GM21576 (cell line): Measurements from ENCODE around the gene PAPPA2.

Source experiments
- ATAC-seq: cut with Tn5 transposase; IDR thresholded peaks from one replicate; pipeline ENCODE4 v1.9.1; 2021; ENCODE audit warnings: mild to moderate bottlenecking, moderate library complexity; ENCODE audit not compliant: unreplicated experiment

Gene PAPPA2

DNA sequence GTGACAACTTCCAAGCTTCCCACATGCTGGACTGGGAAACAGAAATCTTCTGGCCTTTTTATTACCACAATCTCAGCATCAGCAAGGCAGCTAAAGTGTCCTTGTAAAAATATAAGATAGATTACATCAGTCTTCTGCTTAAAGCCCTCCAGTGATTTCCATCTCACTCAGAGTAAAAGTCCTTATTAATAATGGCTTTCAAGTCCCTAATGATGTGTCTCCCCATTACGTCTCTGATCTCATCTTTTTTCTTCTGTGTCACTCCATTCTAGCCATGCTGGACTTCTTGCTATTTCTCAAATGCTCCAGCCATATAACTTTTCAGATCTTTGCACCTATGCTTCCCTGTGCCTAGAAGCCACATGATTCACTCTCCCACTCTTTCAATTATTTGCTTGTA lies 22.1 kb downstream of the PAPPA2 start:
- no peak for ATAC-seq

DNA sequence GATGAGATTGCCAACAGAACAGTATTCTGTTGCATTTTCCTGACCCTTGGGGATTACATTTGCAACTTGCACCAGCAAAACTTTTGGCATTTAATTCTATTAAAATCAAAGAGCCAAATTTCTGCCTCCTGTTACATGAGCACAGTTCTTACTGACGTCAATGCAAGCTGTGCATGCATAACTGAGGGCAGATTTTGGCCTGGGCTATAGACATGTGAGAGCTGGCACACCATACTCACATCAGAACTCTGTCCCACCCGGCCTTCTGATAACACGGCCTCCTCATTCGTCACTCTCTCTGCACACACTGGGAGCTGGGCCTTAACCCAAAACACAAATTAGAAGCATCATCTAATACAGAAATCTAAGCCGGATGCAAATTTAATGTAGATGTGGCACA lies 31.5 kb downstream of the PAPPA2 start:
- ATAC-seq: no peak

DNA sequence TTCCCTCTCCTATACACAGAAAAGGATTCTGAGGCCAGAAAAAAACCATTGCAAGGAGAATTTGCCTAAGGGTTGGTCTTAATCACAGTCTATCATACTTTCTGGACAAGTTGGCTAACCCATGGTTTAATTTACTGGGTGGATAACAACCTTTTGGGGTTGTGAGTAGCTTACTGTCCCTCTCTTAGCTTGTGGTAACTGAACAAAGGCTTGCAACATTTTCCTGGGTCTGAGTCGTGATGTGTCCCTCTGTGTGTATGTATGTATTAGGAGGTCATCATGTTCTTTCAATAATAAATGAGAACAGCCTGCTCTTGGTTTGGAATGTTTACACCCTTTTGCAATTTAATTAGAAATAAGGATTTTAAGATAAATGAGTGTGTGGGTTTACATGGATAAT lies 36.7 kb downstream of the PAPPA2 start:
- ATAC-seq: no peak

DNA sequence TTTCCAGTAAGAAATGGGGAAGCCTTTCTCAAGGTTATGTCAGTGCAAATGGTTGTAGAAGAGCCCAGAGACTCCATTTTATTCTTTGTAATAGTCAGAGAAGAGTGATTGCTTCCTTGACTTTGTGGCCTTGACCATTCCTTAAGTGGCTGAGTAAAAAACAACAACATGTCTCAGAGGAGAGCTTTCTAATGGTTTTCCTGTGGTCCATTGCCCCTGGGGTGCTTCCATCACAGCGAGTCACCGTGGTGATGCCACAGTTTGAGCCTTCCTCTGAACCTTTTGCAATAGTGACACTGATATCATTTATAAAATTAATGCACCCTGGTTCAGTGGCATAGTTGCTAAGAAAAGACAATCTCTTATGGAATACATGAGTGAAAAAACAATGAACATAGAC lies 38.6 kb downstream of the PAPPA2 start:
- ATAC-seq: no peak

DNA sequence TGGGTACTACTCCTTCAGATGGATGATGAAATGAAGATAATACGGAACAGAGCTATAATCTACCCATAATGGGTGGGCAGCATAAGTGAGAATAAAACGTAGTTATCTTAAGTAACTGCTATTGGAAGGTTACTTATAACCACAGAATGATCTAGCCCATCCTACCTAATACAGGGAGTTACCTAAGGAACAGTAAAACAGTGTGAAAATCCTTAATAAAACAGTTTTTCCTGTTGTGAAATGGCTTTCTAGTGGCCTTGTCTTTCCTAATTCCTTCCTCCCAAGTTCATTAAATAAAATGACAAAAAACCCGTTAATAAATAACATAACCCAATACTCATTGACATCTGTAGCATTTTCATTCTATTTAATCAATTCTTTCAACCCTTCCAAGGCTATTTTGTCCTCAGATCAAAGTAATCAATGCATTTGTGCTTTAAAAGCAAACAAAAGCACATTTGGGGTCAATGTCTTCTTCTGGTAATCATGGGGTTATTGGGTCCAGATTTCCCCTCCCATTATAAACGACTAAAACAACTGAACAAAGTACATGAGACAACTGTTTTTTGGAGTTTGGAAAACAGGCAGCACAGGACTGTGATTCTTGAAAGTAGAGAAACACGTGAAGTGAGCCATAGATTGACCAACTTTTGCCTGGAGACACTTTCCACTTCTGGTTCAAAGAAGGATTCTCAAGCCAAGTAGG lies 42.0 kb downstream of the PAPPA2 start:
- no peak for ATAC-seq

DNA sequence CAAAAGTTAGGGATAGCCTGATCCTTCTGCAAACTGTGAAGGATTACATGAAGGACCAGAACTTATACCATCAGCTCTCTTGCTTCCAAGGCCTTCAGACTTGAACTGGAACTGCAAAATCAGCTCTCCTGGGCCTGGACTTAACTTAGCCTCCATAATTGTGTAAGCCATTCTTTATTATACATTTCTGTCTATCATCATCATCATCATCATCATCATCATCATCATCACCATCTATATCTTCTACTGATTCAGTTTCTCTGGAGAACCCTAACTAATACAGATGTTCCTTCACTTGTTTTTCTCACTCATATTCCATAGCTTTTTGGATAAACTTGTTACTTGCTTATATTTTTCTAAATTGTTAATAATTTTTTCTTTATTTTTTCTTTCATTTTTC lies 50.0 kb downstream of the PAPPA2 start:
- ATAC-seq: no peak

DNA sequence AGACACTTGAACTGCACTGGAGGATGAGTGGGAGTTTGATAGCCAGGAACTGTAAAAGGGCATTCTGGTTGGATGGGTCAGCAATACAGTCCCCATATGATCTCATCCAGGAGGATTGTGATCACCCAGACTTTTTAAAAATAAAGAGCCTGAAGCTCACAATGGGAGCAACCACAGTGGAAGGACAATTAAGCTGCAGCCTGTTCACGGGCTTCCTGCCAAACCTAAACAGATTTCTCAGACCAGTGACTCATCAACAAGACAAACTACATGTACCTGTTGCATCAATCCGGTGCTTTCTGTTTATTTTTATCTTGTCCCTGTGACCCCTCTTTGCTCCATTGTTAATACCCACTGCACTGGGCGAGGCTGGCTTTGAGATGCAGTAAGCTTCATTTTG lies 52.3 kb downstream of the PAPPA2 start:
- ATAC-seq: no peak

DNA sequence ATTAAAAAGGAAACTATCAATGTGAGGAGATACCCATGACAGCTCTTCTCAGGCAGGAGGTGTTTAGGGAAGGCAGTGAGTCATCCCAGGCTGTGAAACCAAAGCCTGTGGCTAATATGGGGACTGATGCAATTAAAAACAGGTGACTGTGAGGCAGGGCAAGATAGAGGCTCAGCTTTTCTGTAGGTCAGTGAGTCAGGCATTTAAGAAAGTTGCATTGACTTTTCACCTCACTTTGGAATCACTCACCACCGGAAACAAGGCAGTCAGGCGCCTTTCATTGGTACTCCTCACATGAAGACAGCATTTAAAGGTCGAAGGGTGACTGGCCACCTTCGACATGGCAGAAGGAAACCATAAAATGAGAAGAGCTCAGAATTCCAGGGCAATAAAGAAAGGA lies 54.5 kb downstream of the PAPPA2 start:
- ATAC-seq: no peak

DNA sequence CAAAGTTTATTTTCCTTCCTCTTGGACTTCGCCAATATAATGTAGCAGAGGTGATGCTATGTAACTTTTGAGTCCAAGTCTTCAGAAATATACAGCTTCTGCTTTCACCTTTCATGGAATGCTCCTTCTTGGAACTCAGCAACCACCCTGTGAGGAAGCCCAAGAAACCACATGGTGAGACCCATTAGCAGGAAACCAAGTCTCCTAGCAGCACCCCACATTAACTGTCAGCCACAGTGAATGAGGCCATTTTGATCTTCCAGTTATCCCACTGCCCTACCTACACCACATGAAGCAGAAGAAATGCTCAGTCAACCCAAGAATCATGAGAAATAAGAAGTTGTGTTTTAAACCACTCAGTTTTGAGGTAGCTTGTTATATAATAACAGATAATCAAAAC lies 58.2 kb downstream of the PAPPA2 start:
- ATAC-seq: no peak

DNA sequence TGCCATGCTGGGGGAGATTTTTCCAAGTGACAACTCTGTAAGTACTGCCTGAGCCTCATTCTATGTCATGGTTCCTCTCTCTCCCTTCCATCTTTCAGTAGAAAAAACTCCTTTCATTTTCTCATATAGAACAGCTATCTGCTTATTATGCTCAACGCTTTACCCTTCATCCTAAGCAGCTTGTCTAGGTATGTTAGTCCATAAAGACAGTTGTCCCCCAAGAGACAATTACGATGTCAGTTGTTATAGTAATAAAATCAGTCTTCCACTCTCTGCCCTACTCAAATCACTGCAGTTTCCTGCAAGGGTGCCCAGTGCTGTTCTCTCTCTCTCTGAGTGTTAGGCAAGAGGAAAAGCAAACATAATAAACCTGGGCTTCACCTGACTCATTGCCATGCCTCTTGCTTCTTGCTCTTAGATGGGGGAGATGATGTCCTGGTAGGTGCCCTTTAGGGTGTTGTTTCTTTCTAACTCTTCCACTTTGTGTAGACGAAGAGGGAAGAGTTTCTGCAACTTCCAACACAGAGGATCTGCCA lies 59.4 kb downstream of the PAPPA2 start:
- no peak for ATAC-seq

DNA sequence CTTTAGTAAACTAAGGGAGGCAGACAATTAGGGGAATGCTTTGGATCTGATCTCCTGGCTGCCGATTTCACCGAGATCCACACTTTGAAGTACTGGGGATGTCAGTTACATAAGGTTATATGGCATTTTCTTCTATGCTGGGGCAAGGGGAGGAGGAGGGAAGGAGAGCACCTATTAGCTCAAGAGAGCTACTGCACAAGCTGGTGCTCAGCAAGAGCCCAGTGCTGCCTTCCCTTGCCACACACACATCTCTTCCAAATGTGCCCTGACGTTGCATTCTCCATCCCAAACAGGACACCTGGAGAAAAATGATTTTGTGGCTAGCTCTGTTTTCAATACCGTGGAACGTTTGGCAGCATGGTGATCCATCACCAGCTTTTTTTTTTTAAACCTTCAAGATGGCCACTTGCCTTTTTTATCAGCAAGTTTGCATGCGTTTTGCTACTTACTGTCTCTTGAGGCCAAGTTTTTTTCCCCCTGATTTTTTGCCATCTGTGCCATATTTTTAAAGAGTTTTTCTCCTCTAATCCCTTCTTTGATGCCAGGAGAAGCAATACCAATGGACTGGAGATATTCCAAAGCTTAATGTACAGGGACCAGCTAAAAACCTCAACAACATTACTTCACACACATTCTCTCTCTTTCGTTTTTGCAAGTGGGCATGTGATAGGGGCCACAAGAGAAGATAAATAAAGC lies 66.6 kb downstream of the PAPPA2 start:
- no peak for ATAC-seq

DNA sequence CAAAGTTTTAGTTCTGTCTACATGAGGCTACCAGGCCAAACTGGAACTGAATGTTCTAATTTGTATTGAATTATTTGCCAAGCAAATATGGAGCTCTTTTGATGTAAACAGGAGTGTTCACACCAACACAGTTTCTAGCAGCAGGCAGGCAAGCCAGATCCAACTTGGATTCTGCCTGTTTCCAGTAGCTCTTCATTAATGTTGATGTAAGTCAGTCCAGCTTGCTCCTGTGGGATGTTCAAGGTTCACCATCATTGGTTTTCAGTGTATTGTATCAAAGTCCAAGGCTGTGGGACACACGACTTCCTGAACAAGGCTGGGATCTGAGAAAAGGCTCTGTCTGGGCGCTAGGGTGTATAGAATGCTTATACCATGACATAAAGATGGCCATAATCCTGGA lies 68.1 kb downstream of the PAPPA2 start:
- no peak for ATAC-seq

DNA sequence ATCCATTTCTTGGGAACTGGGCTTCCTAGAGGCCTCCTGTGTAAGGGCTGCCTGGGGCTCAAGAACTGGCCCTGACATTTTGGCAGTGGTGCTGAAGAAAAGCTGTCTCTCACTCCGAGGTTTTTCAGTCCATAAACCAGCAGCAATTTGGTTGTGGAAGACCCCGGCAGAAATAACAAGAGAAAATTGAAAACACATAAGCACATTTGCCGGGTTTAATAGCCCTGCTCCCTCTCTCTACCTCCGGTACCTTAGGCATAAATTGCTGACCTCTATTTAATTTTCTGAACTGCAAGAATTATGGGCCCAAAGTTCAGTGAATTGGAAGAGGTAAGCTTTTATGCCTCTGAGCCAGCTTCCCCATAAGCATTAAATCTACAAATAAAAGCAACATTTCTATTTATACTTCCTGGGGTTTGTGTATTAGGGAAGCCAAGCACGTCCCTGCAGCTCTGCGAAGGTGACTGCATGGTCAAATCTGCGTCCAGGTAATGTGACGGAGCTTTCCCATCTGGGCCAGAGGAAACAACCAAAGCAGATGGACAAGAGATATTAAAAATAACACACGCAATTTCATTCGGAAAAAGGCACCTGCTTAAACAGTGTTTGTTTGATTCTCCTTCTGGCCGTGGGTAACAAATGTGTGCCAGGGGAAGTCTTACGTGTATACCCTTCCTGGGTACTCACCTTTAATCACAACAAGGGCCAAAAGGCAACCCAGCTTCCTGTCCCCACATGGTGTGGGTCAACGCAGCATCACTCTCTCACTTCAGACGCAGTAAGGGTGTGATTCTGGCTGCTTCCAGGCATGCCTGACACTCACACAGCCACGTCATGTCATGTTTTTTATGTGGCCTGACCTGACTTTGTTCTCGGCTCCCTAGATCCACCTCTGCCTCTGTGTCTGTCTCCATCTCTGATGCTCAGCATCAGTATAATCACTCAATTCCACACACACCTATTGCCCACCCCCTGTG lies 69.2 kb downstream of the PAPPA2 start:
- no peak for ATAC-seq

DNA sequence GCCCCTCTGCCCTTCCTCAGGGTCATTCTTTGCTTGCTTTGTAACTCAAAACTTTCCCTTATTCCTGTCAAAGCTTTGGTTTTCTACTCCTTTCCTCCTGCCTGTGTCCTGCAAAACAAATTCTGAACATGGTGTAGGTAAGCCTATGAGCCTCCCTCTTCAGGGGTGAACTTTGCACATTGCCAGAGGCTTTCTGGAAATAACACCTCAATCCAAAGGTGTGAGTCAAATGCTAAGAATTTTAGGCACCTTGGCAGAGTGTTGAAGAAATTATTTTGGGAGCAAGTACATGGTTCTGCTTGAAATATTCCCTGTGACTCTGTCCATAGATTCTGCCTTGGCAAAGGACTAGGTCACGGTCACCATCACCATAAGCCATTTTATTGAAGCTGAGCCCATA lies 70.0 kb downstream of the PAPPA2 start:
- no peak for ATAC-seq

DNA sequence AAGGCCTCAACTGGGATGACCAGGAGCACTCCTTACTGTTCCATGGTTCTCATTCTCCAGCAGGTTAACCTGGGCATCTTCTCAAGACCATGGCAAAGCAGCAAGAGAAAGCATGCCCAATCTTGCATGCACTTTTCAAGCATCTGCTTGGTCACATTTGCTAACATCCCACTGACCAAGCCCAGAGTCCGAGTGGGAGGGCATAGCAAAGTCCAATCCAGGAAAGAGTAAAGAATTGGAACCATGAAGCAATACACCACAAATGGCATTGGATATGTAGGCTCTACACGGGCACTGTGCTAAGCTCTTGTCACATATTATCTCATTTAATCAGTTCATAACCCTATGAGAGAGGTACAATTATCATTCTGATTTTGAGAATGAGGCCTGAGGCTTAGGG lies 73.6 kb downstream of the PAPPA2 start:
- no peak for ATAC-seq

DNA sequence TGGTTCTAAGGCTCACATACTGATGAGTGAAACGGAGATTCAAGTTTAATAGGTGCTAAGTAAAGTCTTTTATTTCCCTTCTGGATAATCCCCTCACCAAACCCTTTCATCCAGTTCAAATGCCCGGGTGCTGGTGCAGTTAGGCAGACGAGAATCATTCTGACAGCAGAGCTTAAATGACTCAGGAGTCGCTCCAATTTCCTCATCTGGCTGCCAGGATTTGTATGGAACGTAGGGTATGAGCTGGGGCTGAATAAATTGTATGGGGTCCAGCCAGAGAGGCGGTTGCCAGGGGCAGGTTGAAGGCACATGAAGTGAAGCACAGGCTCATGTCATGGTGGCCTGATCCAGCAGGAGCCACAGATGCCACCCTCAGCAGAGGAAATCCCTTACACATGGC lies 76.0 kb downstream of the PAPPA2 start:
- ATAC-seq: no peak

DNA sequence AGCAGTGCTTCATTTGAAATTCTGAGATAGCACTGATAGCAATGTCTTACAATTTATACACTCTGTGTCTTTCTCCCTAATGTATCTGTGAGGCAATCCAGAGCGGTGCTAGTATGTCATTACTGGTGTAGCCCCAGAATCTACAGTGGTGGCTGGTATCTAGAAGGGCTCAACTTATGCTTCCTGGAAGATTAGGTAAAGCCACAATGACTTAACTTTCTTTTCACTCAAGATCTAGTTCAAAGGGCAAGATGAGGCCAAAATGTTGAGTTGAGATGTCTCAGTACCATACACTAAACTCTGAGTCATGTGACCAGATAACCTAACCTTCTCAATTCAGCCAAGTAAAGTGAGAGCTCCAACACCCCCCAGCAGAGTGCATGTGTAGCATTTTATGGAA lies 77.5 kb downstream of the PAPPA2 start:
- ATAC-seq: no peak

DNA sequence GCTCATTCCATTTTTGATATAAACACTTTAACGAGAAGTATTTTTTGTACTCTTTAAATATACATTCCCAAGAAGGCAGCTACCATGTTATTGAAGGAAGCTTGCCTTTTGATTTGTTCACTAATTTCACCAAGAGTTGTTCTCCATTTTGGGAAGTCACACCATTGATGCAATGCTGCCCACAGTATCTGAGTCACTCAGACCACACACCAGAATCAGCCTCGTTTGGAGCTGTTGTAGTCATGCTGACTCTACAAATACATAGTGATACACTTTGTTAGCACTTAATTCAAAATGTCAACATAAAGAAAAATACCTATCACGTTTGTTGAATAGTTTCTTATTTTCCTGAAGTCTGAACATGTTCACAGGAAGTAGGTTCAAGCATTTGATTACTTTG lies 78.7 kb downstream of the PAPPA2 start:
- ATAC-seq: no peak

DNA sequence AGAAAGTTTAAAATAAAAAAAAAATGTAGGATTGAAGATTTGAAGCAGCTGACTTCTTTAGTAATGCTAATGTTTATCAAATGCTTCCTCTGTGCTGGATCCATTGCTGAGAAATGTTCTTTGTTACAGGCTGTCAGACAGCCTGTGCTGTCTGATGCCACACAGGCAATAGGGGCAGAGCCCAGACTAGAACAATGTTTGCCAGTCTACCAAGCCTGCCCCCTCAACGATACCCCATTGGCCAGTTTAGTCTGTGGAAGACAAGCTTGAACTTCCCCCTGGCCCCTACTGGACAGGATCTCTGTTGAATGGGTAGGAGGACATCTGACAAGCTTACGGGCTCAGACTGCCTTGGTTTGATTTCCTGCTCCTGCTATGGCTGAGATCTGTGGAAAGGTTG lies 79.4 kb downstream of the PAPPA2 start:
- no peak for ATAC-seq

DNA sequence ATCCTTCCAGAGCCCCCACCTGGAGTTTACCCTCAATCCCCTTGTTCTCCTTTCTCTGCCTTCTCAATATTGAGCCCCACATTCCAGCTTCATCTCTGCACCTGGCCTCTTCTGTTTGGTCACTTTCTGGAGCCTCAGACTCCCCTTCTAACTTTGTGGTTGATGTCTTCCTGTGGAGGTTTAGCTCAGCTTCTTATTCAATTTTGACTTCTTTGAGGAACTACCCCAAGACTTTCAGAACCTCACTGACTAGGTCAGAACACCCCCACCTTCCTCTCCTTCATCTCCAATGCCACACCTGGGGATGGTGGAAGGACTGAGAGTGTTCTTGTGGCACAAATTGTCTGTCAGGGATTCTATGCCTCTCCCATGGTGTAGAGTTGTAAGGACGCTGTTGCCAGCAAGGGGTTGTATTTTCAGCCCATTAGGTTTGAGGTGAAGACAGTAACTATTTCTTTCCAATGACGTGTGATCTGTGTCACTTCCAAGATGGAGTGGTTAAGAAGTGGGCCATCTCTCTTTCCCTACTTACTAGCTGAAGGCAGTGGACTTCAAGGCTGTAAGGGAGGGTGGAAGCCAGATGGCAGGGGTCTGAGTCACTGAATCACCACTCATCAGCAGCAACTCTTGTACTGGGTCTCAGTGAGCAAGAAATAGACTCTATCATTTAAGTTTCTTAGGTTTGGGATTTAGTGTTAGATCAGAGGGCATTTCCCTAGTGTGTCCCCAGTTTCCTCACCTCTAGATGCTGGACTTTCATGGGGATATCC lies 80.6 kb downstream of the PAPPA2 start:
- ATAC-seq: no peak
